Measurements from ENCODE around the gene OSCP1. TPM values are rescaled to one million over a fixed set of nuclear protein-coding genes. Genes with fewer than 3 reads are reported as not detected.

Gene OSCP1
- total and polyA plus RNA-seq, 3 experiments from 2014 or later: 2.0 to 2.7 TPM; not detected in 1

- no peak for DNase-seq
- ChIA-PET POLR2A (no interaction called here), CTCF (no interaction called here)
- H3K27me3 ChIP-seq (ENCODE audit: insufficient read depth, low read length, poor library complexity, severe bottlenecking): no peaks in the 10 kb centered on the region
- Mint-ChIP-seq H3K9me3 (no peaks in the 10 kb centered on the region), H3K4me3 (no peak overlapping the region), H3K36me3 (no peaks in the 10 kb centered on the region), H3K27me3 (peaks cover 0 to 2% of the 10 kb centered on the region in 2 donors), H3K4me1 (no peaks in the 10 kb centered on the region), H3K27ac (no peak overlapping the region)
- H3K9me3 ChIP-seq (ENCODE audit: low read length): no peaks in the 10 kb centered on the region
- H3K27ac ChIP-seq (ENCODE audit: low read depth, low read length): no peak overlapping the region
- H3K4me3 ChIP-seq (ENCODE audit: low read length): no peak overlapping the region
- H3K4me1 ChIP-seq (ENCODE audit: insufficient read depth, low read length): no peaks in the 10 kb centered on the region
- no peaks in the 10 kb centered on the region for H3K36me3 ChIP-seq (ENCODE audit: insufficient read depth, low read length)
Observed at GRCh38 chr1:36438715-36439114, 11.5 kb downstream of the OSCP1 start.

- Histone ChIP-seq H3K4me1 (ENCODE audit: insufficient read depth, low read length) (no peaks in the 10 kb centered on the region), H3K9me3 (ENCODE audit: low read length) (no peaks in the 10 kb centered on the region), H3K4me3 (ENCODE audit: low read length) (no peak overlapping the region), H3K27ac (ENCODE audit: low read depth, low read length) (no peak overlapping the region), H3K36me3 (ENCODE audit: insufficient read depth, low read length) (no peaks in the 10 kb centered on the region), H3K27me3 (ENCODE audit: insufficient read depth, low read length, poor library complexity, severe bottlenecking) (no peaks in the 10 kb centered on the region)
- no peak overlapping the region for H3K4me3 Mint-ChIP-seq
- CTCF ChIA-PET: no interaction called here
- peaks cover 0 to 1% of the 10 kb centered on the region in 2 donors for H3K27me3 Mint-ChIP-seq
- DNase-seq: no peak
- no peaks in the 10 kb centered on the region for H3K36me3 Mint-ChIP-seq
- POLR2A ChIA-PET: no interaction called here
- H3K27ac Mint-ChIP-seq: no peak overlapping the region
- H3K4me1 Mint-ChIP-seq: no peaks in the 10 kb centered on the region
- no peaks in the 10 kb centered on the region for H3K9me3 Mint-ChIP-seq
Observed at GRCh38 chr1:36436821-36437220, 13.4 kb downstream of the OSCP1 start.

GRCh38 chr1:36433102-36433501 lies 17.1 kb downstream of the OSCP1 start:
- Histone ChIP-seq H3K9me3 (ENCODE audit: low read length) (no peaks in the 10 kb centered on the region), H3K27me3 (ENCODE audit: insufficient read depth, low read length, poor library complexity, severe bottlenecking) (no peaks in the 10 kb centered on the region), H3K36me3 (ENCODE audit: insufficient read depth, low read length) (no peaks in the 10 kb centered on the region), H3K4me3 (ENCODE audit: low read length) (no peak overlapping the region), H3K27ac (ENCODE audit: low read depth, low read length) (no peak overlapping the region), H3K4me1 (ENCODE audit: insufficient read depth, low read length) (no peaks in the 10 kb centered on the region)
- no peaks in the 10 kb centered on the region for H3K4me1 Mint-ChIP-seq
- peaks cover 0 to 5% (median 0%) of the 10 kb centered on the region in 3 donors for H3K36me3 Mint-ChIP-seq
- ChIA-PET POLR2A (no interaction called here), CTCF (no interaction called here)
- no peak overlapping the region for H3K4me3 Mint-ChIP-seq
- no peak for DNase-seq
- H3K27ac Mint-ChIP-seq: no peak overlapping the region
- no peaks in the 10 kb centered on the region for H3K9me3 Mint-ChIP-seq
- peaks cover 0 to 2% of the 10 kb centered on the region in 2 donors for H3K27me3 Mint-ChIP-seq

- Mint-ChIP-seq H3K4me3 (no peak overlapping the region), H3K27ac (no peak overlapping the region), H3K4me1 (no peaks in the 10 kb centered on the region), H3K36me3 (peaks cover 0 to 5% (median 0%) of the 10 kb centered on the region in 3 donors), H3K27me3 (peaks cover 0 to 2% of the 10 kb centered on the region in 2 donors), H3K9me3 (no peaks in the 10 kb centered on the region)
- Histone ChIP-seq H3K4me1 (ENCODE audit: insufficient read depth, low read length) (no peaks in the 10 kb centered on the region), H3K4me3 (ENCODE audit: low read length) (no peak overlapping the region), H3K27ac (ENCODE audit: low read depth, low read length) (no peak overlapping the region), H3K27me3 (ENCODE audit: insufficient read depth, low read length, poor library complexity, severe bottlenecking) (no peaks in the 10 kb centered on the region), H3K36me3 (ENCODE audit: insufficient read depth, low read length) (no peaks in the 10 kb centered on the region), H3K9me3 (ENCODE audit: low read length) (no peaks in the 10 kb centered on the region)
- DNase-seq: no peak
- ChIA-PET POLR2A (no interaction called here), CTCF (interaction anchor here (0.6 kb wide), 1 partner anchor 21 kb away, joined by 3 read pairs; no protein-coding TSS in a partner anchor)
Observed at GRCh38 chr1:36432616-36433015, 17.6 kb downstream of the OSCP1 start.

- Mint-ChIP-seq H3K36me3 (peaks cover 0 to under 1% (median 0%) of the 10 kb centered on the region in 3 donors), H3K9me3 (no peaks in the 10 kb centered on the region), H3K4me3 (no peak overlapping the region), H3K27ac (peak overlapping the region in 3 of 8 donors; percentile 8 to 54 (median 22)), H3K27me3 (peaks cover 0 to under 1% of the 10 kb centered on the region in 2 donors), H3K4me1 (peaks cover 5 to 6% (median 6%) of the 10 kb centered on the region in 3 donors)
- CTCF ChIA-PET: no interaction called here
- Histone ChIP-seq H3K36me3 (ENCODE audit: insufficient read depth, low read length) (no peaks in the 10 kb centered on the region), H3K27ac (ENCODE audit: low read depth, low read length) (no peak overlapping the region), H3K27me3 (ENCODE audit: insufficient read depth, low read length, poor library complexity, severe bottlenecking) (no peaks in the 10 kb centered on the region), H3K4me3 (ENCODE audit: low read length) (no peak overlapping the region), H3K4me1 (ENCODE audit: insufficient read depth, low read length) (peaks cover 5% of the 10 kb centered on the region), H3K9me3 (ENCODE audit: low read length) (no peaks in the 10 kb centered on the region)
- POLR2A ChIA-PET: no interaction called here
- no peak for DNase-seq
Observed at GRCh38 chr1:36425791-36426190, 24.5 kb downstream of the OSCP1 start.

GRCh38 chr1:36421649-36422048 lies 28.6 kb downstream of the OSCP1 start:
- ChIA-PET CTCF (interaction anchor here (1.2 to 2.6 kb wide), 4 partner anchors 22 to 272 kb away, joined by 3 to 23 read pairs (median 4); no protein-coding TSS in a partner anchor), POLR2A (no interaction called here)
- Histone ChIP-seq H3K4me3 (ENCODE audit: low read length) (no peak overlapping the region), H3K36me3 (ENCODE audit: insufficient read depth, low read length) (no peaks in the 10 kb centered on the region), H3K27me3 (ENCODE audit: insufficient read depth, low read length, poor library complexity, severe bottlenecking) (no peaks in the 10 kb centered on the region), H3K4me1 (ENCODE audit: insufficient read depth, low read length) (peaks cover 23% of the 10 kb centered on the region), H3K9me3 (ENCODE audit: low read length) (no peaks in the 10 kb centered on the region), H3K27ac (ENCODE audit: low read depth, low read length) (no peak overlapping the region)
- Mint-ChIP-seq H3K27ac (peak overlapping the region in 2 of 8 donors; percentile 89 to 96), H3K9me3 (no peaks in the 10 kb centered on the region), H3K4me1 (peaks cover 11 to 13% (median 13%) of the 10 kb centered on the region in 3 donors), H3K27me3 (no peaks in the 10 kb centered on the region), H3K36me3 (no peaks in the 10 kb centered on the region), H3K4me3 (no peak overlapping the region)
- no peak for DNase-seq

GRCh38 chr1:36420836-36421317 lies 29.4 kb downstream of the OSCP1 start:
- H3K27ac Mint-ChIP-seq: peak overlapping the region; percentile 56 to 96 (median 88)
- H3K27me3 Mint-ChIP-seq: no peaks in the 10 kb centered on the region
- peaks cover 11 to 13% (median 13%) of the 10 kb centered on the region in 3 donors for H3K4me1 Mint-ChIP-seq
- no peak overlapping the region for H3K27ac ChIP-seq (ENCODE audit: low read depth, low read length)
- H3K4me3 ChIP-seq (ENCODE audit: low read length): peak overlapping the region; percentile 33
- H3K36me3 Mint-ChIP-seq: no peaks in the 10 kb centered on the region
- peak; percentile 76 to 89 (median 83) for DNase-seq
- H3K27me3 ChIP-seq (ENCODE audit: insufficient read depth, low read length, poor library complexity, severe bottlenecking): no peaks in the 10 kb centered on the region
- peak overlapping the region in 6 of 7 donors; percentile 58 to 77 (median 68) for H3K4me3 Mint-ChIP-seq
- no peaks in the 10 kb centered on the region for H3K36me3 ChIP-seq (ENCODE audit: insufficient read depth, low read length)
- H3K9me3 ChIP-seq (ENCODE audit: low read length): no peaks in the 10 kb centered on the region
- H3K4me1 ChIP-seq (ENCODE audit: insufficient read depth, low read length): peaks cover 23% of the 10 kb centered on the region
- CTCF ChIA-PET: interaction anchor here (1.2 to 2.6 kb wide), 4 partner anchors 78 to 302 kb away, joined by 3 to 23 read pairs (median 12); no protein-coding TSS in a partner anchor
- no peaks in the 10 kb centered on the region for H3K9me3 Mint-ChIP-seq
- POLR2A ChIA-PET: no interaction called here

GRCh38 chr1:36420409-36420808 lies 29.8 kb downstream of the OSCP1 start:
- CTCF ChIA-PET: interaction anchor here (0.6 to 2.4 kb wide), 7 partner anchors 9 to 302 kb away, joined by 3 to 22 read pairs (median 5); partner anchors contain the start of genes OSCP1, SH3D21 and TRAPPC3
- Mint-ChIP-seq H3K4me3 (peak overlapping the region in 6 of 7 donors; percentile 58 to 77 (median 68)), H3K36me3 (no peaks in the 10 kb centered on the region), H3K4me1 (peaks cover 11 to 13% (median 13%) of the 10 kb centered on the region in 3 donors), H3K27me3 (no peaks in the 10 kb centered on the region), H3K9me3 (no peaks in the 10 kb centered on the region), H3K27ac (peak overlapping the region; percentile 56 to 96 (median 88))
- Histone ChIP-seq H3K4me3 (ENCODE audit: low read length) (peak overlapping the region; percentile 33), H3K9me3 (ENCODE audit: low read length) (no peaks in the 10 kb centered on the region), H3K27me3 (ENCODE audit: insufficient read depth, low read length, poor library complexity, severe bottlenecking) (no peaks in the 10 kb centered on the region), H3K36me3 (ENCODE audit: insufficient read depth, low read length) (no peaks in the 10 kb centered on the region), H3K4me1 (ENCODE audit: insufficient read depth, low read length) (peaks cover 23% of the 10 kb centered on the region), H3K27ac (ENCODE audit: low read depth, low read length) (no peak overlapping the region)
- no peak for DNase-seq
- POLR2A ChIA-PET: no interaction called here

Measured in CD8-positive, alpha-beta memory T cell (primary cell).